Mesenchymal stem cell (in vitro differentiated cells and primary cell): ENCODE measurements around the gene TMEM150C.

ENCODE experiments used
- DNase-seq: peaks from one replicate; pipeline ENCODE4 v3.0.0-alpha.2; 2013
- H2AFZ ChIP-seq: one replicate; pipeline ENCODE4 v1.6.1; 2013; ENCODE audit warnings: low read depth, mild to moderate bottlenecking, control low read depth, inconsistent platforms, low read length, moderate library complexity
- H2AK5ac ChIP-seq: 2 replicates; pipeline ENCODE4 v1.6.1; 2013; ENCODE audit warnings: low read length, moderate library complexity, mild to moderate bottlenecking, inconsistent platforms; ENCODE audit not compliant: severe bottlenecking
- H2BK120ac ChIP-seq: one replicate; pipeline ENCODE4 v1.6.1; 2013; ENCODE audit warnings: low read depth, mild to moderate bottlenecking, inconsistent platforms, low read length, moderate library complexity
- H2BK12ac ChIP-seq, 2 experiments: one replicate each; pipeline ENCODE4 v1.6.1; 2013; ENCODE audit warnings: inconsistent platforms in 2 of 2, low read length in 2 of 2, mild to moderate bottlenecking in 2 of 2, moderate library complexity in 2 of 2, control low read depth in 1 of 2
- H2BK15ac ChIP-seq: one replicate; pipeline ENCODE4 v1.6.1; 2013; ENCODE audit warnings: mild to moderate bottlenecking, low read depth, inconsistent platforms; ENCODE audit not compliant: poor library complexity, severe bottlenecking
- H2BK5ac ChIP-seq: 2 replicates; pipeline ENCODE4 v1.6.1; 2013; ENCODE audit warnings: low read depth, mild to moderate bottlenecking, low read length, control low read depth, inconsistent platforms; ENCODE audit not compliant: poor library complexity, severe bottlenecking
- H3K14ac ChIP-seq, 2 experiments: one replicate each; pipeline ENCODE4 v1.6.1; 2013; ENCODE audit warnings: inconsistent platforms in 2 of 2, low read length in 2 of 2, control low read depth in 1 of 2, mild to moderate bottlenecking in 1 of 2, moderate library complexity in 1 of 2
- H3K18ac ChIP-seq, 2 experiments: one replicate each; pipeline ENCODE4 v1.6.1; 2013; ENCODE audit warnings: inconsistent platforms in 2 of 2, low read length in 2 of 2, control low read depth in 1 of 2, low read depth in 1 of 2, mild to moderate bottlenecking in 1 of 2
- H3K23ac ChIP-seq, 2 experiments: one replicate each; pipeline ENCODE4 v1.6.1; 2013; ENCODE audit warnings: inconsistent platforms in 2 of 2, low read length in 2 of 2, mild to moderate bottlenecking in 2 of 2, moderate library complexity in 2 of 2, control low read depth in 1 of 2
- H3K27ac ChIP-seq: 2 replicates; pipeline ENCODE4 v1.5.1; 2013; ENCODE audit warnings: mild to moderate bottlenecking, moderate library complexity, low read length, control low read depth, inconsistent platforms; ENCODE audit not compliant: poor library complexity, severe bottlenecking
- H3K27me3 ChIP-seq, 2 experiments: 2 replicates each; pipeline versions ENCODE4 v1.6.1 to v1.7.0; 2013; ENCODE audit warnings: low read length in 2 of 2, mild to moderate bottlenecking in 2 of 2, moderate library complexity in 2 of 2, control low read depth in 1 of 2, inconsistent platforms in 1 of 2; ENCODE audit not compliant: control insufficient read depth in 1 of 2, insufficient read depth in 1 of 2
- H3K36me3 ChIP-seq, 2 experiments: 2 replicates each; pipeline versions ENCODE4 v1.6.1 to v1.7.0; 2013; ENCODE audit warnings: low read length in 2 of 2, control low read depth in 1 of 2, inconsistent platforms in 1 of 2, low read depth in 1 of 2, mild to moderate bottlenecking in 1 of 2; ENCODE audit not compliant: insufficient read depth in 2 of 2, control insufficient read depth in 1 of 2
- H3K4ac ChIP-seq, 2 experiments: one replicate each; pipeline ENCODE4 v1.6.1; 2013; ENCODE audit warnings: inconsistent platforms in 2 of 2, low read length in 2 of 2, mild to moderate bottlenecking in 2 of 2, moderate library complexity in 2 of 2, control low read depth in 1 of 2, low read depth in 1 of 2
- H3K4me1 ChIP-seq: 2 replicates; pipeline ENCODE4 v1.6.1; 2013; ENCODE audit warnings: low read depth, low read length, control low read depth; ENCODE audit not compliant: control insufficient read depth, insufficient read depth
- H3K4me2 ChIP-seq: 2 replicates; pipeline ENCODE4 v1.6.1; 2013; ENCODE audit warnings: low read length, mild to moderate bottlenecking, inconsistent platforms; ENCODE audit not compliant: poor library complexity, severe bottlenecking
- H3K4me3 ChIP-seq, 2 experiments: 2 replicates each; pipeline versions ENCODE4 v1.5.1 to v1.7.0; 2013; ENCODE audit warnings: low read length in 2 of 2, mild to moderate bottlenecking in 2 of 2, control low read depth in 1 of 2, low read depth in 1 of 2; ENCODE audit not compliant: insufficient read depth in 1 of 2
- H3K79me1 ChIP-seq: replicated peaks from 2 replicates; pipeline ENCODE4 v1.6.1; 2013; ENCODE audit warnings: mild to moderate bottlenecking, control low read depth, low read length, inconsistent platforms; ENCODE audit not compliant: poor library complexity, severe bottlenecking
- H3K9ac ChIP-seq: 2 replicates; pipeline ENCODE4 v1.7.0; 2013; ENCODE audit warnings: mild to moderate bottlenecking, low read length, moderate library complexity
- H3K9me3 ChIP-seq: 2 replicates; pipeline ENCODE4 v1.7.0; 2013; ENCODE audit warnings: mild to moderate bottlenecking, low read length; ENCODE audit not compliant: control insufficient read depth
- H4K8ac ChIP-seq: one replicate; pipeline ENCODE4 v1.6.1; 2013; ENCODE audit warnings: inconsistent platforms, mild to moderate bottlenecking, low read length, moderate library complexity
- H4K91ac ChIP-seq: one replicate; pipeline ENCODE4 v1.6.1; 2013; ENCODE audit warnings: mild to moderate bottlenecking, low read length, inconsistent platforms
- WGBS: methylation state at CpG from one replicate; pipeline ENCODE4 v1.1.7; 2013; ENCODE audit warnings: mixed read lengths; 5-methylcytosine and 5-hydroxymethylcytosine counted together

TMEM150C gene

GRCh38 chr4:82467471-82467870 is 94.3 kb downstream of the TMEM150C start:
- H3K79me1 ChIP-seq: no peaks in the 10 kb centered on the region
- no peak overlapping the region for H4K8ac ChIP-seq
- no peak overlapping the region for H3K4me2 ChIP-seq
- H3K4me3 ChIP-seq: no peak overlapping the region
- no peak overlapping the region for H2BK15ac ChIP-seq
- H2BK12ac ChIP-seq: no peak overlapping the region
- H2AFZ ChIP-seq: no peak overlapping the region
- H3K27me3 ChIP-seq: no peaks in the 10 kb centered on the region
- no peak overlapping the region for H3K4ac ChIP-seq
- H4K91ac ChIP-seq: no peak overlapping the region
- no peak overlapping the region for H2BK120ac ChIP-seq
- no peak overlapping the region for H3K18ac ChIP-seq
- H3K9me3 ChIP-seq: no peaks in the 10 kb centered on the region
- H2AK5ac ChIP-seq: no peak overlapping the region
- H3K27ac ChIP-seq: no peak overlapping the region
- no peak for DNase-seq
- 40% methylated on average over 2 of the region's 3 CpGs for WGBS
- H3K9ac ChIP-seq: no peak overlapping the region
- H2BK5ac ChIP-seq: no peak overlapping the region
- H3K36me3 ChIP-seq: peaks cover 4 to 12% of the 10 kb centered on the region in 2 experiments
- H3K14ac ChIP-seq: no peak overlapping the region
- no peak overlapping the region for H3K23ac ChIP-seq
- no peaks in the 10 kb centered on the region for H3K4me1 ChIP-seq

GRCh38 chr4:82463221-82463620 is 98.6 kb downstream of the TMEM150C start:
- Histone ChIP-seq H3K4me3 (no peak overlapping the region), H3K9me3 (no peaks in the 10 kb centered on the region), H2AK5ac (no peak overlapping the region), H3K23ac (no peak overlapping the region), H2BK120ac (no peak overlapping the region), H3K14ac (no peak overlapping the region), H4K91ac (no peak overlapping the region), H3K27me3 (no peaks in the 10 kb centered on the region), H3K18ac (no peak overlapping the region), H3K4ac (no peak overlapping the region), H3K27ac (no peak overlapping the region), H2BK12ac (no peak overlapping the region), H2AFZ (no peak overlapping the region), H3K79me1 (peaks cover 3% of the 10 kb centered on the region), H2BK5ac (no peak overlapping the region), H3K9ac (no peak overlapping the region), H3K36me3 (peaks cover 13 to 38% of the 10 kb centered on the region in 2 experiments), H3K4me1 (no peaks in the 10 kb centered on the region), H2BK15ac (no peak overlapping the region), H3K4me2 (no peak overlapping the region), H4K8ac (no peak overlapping the region)
- no peak for DNase-seq
- 97% methylated on average over 1 of the region's 1 CpG for WGBS

DNA sequence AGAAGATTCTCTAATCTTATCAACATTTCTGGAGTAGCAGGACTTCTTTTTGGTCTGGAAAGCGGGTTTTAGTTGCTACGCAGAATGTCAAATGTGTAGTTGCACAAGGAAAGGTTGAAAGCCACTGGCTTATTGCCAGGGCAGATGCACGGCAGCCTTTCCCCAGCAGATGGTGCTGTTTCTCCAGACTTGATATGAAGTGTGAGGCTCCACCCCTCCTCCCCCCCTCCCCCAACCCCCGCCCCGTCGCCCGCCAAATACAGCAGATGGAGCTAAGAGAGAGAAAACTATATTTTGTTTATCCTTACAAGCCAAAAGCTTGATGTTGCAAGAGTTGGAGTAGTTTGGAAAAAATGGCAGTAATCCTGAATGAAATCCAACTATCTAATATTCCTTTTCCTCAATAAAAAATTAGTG is 99.4 kb downstream of the TMEM150C start:
- Histone ChIP-seq H3K4me3 (no peak overlapping the region), H3K4ac (no peak overlapping the region), H2BK15ac (no peak overlapping the region), H3K9me3 (no peaks in the 10 kb centered on the region), H2AK5ac (no peak overlapping the region), H3K79me1 (peaks cover 5% of the 10 kb centered on the region), H2AFZ (no peak overlapping the region), H3K14ac (no peak overlapping the region), H3K27ac (no peak overlapping the region), H3K36me3 (peaks cover 14 to 42% of the 10 kb centered on the region in 2 experiments), H4K8ac (no peak overlapping the region), H2BK5ac (no peak overlapping the region), H3K4me2 (no peak overlapping the region), H3K18ac (no peak overlapping the region), H3K23ac (no peak overlapping the region), H3K27me3 (no peaks in the 10 kb centered on the region), H3K4me1 (no peaks in the 10 kb centered on the region), H4K91ac (no peak overlapping the region), H2BK12ac (no peak overlapping the region), H2BK120ac (no peak overlapping the region), H3K9ac (peak overlapping the region; percentile 74)
- WGBS: 44% methylated on average over 2 of the region's 7 CpGs
- DNase-seq: peak; percentile 82

DNA sequence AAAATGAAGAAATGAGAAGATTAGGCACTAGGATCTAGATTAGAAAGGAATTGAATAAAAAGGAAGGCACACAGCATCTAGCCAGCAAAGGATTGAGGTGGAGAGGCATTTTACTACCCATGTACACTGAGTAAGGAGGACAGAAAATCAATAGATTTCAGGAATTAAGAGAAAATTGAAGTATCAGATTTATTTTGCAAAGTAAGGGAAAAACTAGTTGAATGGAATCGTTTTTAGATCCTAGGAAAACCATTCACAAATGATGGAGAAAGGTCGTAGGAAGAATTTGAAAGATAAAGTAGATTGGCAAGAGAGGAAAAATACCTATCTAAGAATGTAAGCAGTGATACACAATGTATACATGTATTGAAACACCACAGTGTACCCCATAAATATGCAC is 100.1 kb downstream of the TMEM150C start:
- DNase-seq: no peak
- H3K36me3 ChIP-seq: peaks cover 18 to 49% of the 10 kb centered on the region in 2 experiments
- no peaks in the 10 kb centered on the region for H3K4me1 ChIP-seq
- H3K27me3 ChIP-seq: no peaks in the 10 kb centered on the region
- no peak overlapping the region for H2BK15ac ChIP-seq
- H3K4ac ChIP-seq: no peak overlapping the region
- no peak overlapping the region for H2BK5ac ChIP-seq
- H3K79me1 ChIP-seq: peaks cover 10% of the 10 kb centered on the region
- H2BK120ac ChIP-seq: no peak overlapping the region
- H3K9me3 ChIP-seq: no peaks in the 10 kb centered on the region
- H2AK5ac ChIP-seq: no peak overlapping the region
- no peak overlapping the region for H4K91ac ChIP-seq
- WGBS: 100% methylated on average over 1 of the region's 2 CpGs
- H3K27ac ChIP-seq: no peak overlapping the region
- H2BK12ac ChIP-seq: no peak overlapping the region
- H2AFZ ChIP-seq: no peak overlapping the region
- H3K4me3 ChIP-seq: no peak overlapping the region
- H3K14ac ChIP-seq: no peak overlapping the region
- no peak overlapping the region for H3K23ac ChIP-seq
- no peak overlapping the region for H4K8ac ChIP-seq
- H3K18ac ChIP-seq: no peak overlapping the region
- H3K4me2 ChIP-seq: no peak overlapping the region
- peak overlapping the region; percentile 74 for H3K9ac ChIP-seq
